GM18502 (cell line): ENCODE results near the gene IQSEC1.
A peak's percentile ranks its signal among the peaks of the same experiment; 100 is the strongest.

Experiments
- ATAC-seq: cut with Tn5 transposase; IDR thresholded peaks from one replicate; pipeline ENCODE4 v1.9.1; 2021; ENCODE audit warnings: mild to moderate bottlenecking; ENCODE audit not compliant: unreplicated experiment, poor library complexity

The IQSEC1 gene

DNA sequence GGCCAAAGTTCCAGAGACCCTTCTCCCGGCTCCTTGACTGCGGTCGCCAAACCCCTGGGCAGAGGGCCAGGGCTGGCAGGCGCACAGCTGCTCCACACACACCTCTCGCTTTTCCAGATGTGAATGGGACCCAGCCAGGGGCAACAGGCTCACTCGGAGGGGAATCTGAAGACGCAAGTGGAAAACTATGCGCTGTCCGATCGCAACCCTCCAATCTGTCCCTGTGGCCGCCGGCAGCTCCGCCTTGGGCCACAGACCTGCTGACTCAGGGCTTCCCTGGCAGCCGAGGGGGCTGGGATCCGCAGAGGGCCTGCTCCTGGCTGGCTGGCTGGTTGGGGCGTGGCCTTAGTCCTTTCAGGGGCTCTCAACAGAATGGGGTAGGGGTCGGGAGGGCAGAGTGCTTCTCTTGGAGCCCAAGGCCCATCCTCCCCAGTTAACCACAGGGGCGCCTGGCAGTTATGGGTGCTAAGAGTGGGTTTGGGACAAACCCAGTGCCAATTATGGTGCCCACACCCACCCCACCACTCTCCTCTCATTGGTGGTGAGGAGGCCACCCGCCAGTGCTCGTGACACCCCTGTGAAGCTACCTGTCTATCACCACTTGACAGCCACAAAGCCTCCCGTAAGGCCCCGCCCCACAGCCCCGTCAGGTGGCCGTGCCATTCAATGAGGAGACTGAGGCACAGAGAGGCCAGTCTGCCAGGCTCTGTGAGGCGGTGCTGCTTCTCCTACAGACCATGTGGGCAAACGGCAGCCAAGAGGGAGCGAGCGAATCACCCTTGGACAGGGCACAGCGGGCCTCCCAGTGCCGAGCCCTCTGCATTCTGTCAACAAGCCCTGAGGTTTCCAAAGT is 53.8 kb downstream of the IQSEC1 start:
- no peak for ATAC-seq

GRCh38 chr3:13018561-13019242 is 54.5 kb downstream of the IQSEC1 start:
- ATAC-seq: no peak

GRCh38 chr3:13018043-13018451 is 55.2 kb downstream of the IQSEC1 start:
- no peak for ATAC-seq

DNA sequence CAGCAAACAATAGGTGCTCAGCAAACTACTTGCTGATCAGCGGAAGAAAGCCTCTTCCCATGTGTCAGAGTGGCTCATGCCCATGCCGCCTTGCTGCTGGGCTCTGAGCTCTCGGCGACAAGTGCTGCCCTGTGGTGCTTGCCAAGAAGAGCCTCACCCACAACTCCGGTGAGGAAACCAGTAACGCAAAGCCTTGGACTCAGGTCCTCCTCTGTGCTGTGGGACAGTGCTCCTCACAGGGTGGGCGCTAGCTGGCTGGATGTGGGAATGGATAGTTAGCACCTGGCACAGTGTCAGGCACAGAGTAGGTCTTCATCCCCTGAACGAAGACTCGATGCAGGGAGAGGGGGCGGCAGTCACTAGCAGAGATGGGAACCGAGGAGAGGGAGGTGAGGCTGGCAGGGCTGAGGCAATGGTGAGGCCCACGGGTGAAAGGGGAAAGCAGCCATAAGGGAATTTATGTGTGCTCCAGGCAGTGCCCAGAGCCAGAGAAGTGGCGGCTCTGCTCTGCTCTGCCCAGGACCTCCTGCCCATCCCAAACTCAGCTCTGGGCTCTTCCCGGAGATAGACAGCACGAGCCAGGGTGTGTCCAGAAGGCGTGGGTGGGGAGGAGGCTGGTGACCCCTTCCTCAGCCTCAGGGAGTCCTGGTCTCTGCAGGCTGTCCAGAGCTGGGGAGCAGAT is 55.7 kb downstream of the IQSEC1 start:
- no peak for ATAC-seq

- ATAC-seq: no peak
Measured at GRCh38 chr3:13016721-13017255, 56.4 kb downstream of the IQSEC1 start.

DNA sequence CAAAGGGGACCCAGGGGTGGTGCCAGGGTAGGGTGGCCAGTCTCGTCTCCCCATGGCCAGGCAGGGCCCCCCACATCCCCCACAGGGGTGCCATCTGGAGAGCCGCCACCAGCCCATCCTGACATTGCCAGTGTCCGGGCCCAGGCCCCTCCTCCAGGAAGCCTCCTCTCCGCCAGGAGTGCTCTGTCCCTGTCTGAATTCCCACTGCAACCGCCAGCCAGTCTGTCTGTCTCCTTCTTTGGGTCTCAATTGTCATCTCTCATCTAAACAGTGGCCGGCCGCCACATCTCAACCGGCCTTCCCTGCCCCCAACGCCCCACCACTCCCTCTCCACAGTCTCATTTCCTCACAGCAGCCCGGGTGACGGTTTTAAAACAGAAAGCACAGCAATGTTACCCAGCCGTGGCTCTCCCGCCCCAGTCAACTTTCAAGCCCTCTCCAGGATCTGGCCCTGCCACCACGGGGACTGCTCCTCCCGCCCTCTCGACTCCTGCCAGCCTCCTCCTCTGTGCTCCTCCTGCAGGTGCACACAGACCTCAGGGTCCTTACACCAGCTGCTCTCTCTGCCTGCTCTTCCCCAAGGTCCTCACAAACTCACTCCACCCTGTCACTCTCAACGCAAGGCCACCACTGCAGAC is 57.0 kb downstream of the IQSEC1 start:
- peak; percentile 36 for ATAC-seq

GRCh38 chr3:13015286-13016082 is 57.7 kb downstream of the IQSEC1 start:
- no peak for ATAC-seq

DNA sequence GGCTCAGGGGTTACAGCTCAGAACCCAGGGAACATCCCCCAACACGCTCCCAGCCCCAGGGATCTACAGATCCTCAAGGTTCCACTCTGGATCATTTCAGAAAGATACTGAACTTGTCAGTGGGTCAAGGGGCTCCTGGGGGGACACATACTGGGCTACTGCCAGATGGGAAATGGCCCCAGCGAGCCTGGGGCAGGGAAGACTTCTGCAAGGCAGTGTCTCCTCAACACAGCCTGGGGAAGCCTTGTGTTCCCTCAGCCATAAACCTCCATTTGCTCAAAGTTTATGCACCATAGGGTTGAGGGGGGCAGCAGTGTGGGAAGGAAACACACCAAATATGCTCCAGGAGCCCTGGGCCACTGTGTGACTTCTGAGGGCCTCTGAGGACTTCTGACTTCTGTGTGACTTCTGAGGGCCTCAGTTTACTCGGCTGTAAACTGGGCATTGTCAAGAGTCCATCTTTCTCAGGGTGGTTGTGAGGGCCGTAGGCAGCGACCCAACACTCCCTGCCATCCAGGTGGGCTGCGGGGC is 58.4 kb downstream of the IQSEC1 start:
- ATAC-seq: no peak

- no peak for ATAC-seq
Measured at GRCh38 chr3:13013994-13014754, 59.1 kb downstream of the IQSEC1 start.

- ATAC-seq: no peak
Measured at GRCh38 chr3:13013566-13013965, 59.7 kb downstream of the IQSEC1 start.

DNA sequence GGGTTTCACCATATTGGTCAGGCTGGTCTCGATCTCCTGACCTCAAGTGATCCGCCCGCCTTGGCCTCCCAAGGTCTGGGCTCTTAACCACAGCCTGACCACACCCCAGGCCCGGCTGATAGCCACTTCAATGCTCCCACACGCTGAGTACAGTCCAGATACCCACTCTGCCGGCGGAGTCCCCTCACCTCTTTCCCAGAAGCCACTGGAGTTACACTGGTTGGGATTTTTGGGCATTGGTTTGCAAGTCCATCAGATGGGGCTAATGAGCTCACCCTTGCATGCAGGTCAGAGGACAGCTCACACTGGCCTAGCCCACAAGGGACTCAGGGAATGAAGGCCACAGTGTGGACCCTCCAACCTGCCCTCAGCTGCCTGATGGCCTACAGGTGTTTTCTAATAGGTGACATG is 60.1 kb downstream of the IQSEC1 start:
- no peak for ATAC-seq

DNA sequence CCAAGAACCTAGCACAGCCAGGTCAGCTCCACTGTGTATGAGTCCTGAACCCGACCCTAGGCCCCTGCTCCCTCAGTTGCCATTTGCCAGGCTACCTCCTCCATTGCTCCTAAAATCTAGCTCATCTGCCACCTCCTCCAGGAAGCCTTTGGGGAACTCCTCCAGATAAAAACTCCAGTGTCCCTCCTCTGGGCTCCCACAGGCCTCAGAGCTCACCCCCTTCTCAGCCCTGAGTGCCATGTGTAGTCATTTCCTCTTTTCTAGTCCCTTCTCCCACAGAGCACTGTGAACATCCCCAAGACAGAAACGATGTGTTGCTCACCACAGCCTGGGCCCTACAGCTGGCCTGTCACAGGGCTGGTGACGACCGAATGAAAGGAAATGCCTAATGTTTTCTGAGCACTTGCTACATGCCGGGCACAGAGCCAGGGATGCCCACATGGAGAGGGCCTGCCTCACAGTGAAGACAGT is 61.0 kb downstream of the IQSEC1 start:
- ATAC-seq: peak; percentile 35

GRCh38 chr3:13011573-13012220 is 61.5 kb downstream of the IQSEC1 start:
- ATAC-seq: peak; percentile 52

- no peak for ATAC-seq
Measured at GRCh38 chr3:13010780-13011572, 62.3 kb downstream of the IQSEC1 start.

DNA sequence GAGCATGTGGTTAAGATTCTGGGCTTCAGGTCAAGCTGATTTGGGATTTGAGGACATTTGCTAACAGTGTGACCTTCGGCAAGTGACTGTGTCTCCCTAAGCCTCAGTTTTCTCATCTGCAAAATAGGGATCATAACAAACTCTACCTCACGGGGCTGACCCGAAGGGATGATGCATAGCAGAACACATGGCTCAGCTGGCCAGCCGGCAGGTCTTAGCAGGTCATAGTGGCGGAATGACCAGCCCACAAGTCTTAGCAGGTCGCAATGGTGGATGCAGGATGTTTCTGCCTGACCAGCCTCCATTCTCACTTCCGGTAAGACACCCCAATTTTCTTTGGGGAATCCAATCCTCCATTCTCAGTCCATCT is 63.3 kb downstream of the IQSEC1 start:
- ATAC-seq: no peak

- peak; percentile 35 for ATAC-seq
Measured at GRCh38 chr3:13009132-13009945, 63.9 kb downstream of the IQSEC1 start.
